Embryonic facial prominence (tissue), 1 donor: ENCODE results near the gene TASOR2.

Source experiments
- DNase-seq: peaks from one replicate; pipeline ENCODE4 v3.0.0-alpha.2; 2016; ENCODE audit errors: extremely low spot score

TASOR2 gene

GRCh38 chr10:5684971-5685763, 529 bp downstream of the TASOR2 start:
- peak; percentile 59 for DNase-seq

DNA sequence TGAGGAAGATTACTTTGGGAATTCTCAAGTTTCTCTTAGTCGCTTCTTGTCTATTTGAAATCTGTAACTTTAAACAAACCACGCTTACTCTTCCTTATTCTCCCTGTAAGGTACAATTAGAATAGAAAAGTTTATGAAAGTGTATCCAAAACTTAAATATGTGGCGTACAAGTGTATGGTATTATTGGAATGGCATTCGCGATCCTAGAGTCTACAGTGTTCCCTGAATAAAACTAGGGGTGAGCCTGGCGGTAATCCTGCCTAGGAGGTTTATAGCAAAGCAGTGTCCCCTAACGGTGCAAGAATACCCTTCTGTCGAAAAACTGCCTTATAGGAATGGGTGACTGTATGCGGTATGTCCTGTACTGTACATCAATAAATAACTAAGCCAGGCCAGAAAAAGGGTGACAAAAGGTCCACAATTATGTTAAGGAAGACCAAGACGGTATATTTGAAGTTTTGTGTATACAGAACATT, 1.2 kb downstream of the TASOR2 start:
- no peak for DNase-seq

GRCh38 chr10:5688587-5688986, 3.9 kb downstream of the TASOR2 start:
- no peak for DNase-seq

DNA sequence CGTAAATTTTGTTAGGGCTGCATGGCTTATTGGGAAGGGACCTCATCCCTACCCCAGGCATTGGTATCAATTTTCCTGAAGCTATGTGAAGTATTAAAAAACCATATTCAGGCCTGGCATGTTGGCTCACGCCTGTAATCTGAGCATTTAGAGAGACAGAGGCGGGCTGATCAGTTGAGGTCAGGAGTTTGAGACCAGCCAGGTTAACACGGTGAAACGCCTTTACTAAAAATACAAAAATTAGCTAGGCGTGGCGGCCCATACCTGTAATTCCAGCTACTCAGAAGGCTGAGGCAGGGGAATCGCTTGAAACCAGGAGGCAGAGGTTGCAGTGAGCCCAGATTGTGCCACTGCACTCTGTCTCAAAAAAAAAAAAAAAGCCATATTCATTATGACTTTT, 7.1 kb downstream of the TASOR2 start:
- DNase-seq: no peak

DNA sequence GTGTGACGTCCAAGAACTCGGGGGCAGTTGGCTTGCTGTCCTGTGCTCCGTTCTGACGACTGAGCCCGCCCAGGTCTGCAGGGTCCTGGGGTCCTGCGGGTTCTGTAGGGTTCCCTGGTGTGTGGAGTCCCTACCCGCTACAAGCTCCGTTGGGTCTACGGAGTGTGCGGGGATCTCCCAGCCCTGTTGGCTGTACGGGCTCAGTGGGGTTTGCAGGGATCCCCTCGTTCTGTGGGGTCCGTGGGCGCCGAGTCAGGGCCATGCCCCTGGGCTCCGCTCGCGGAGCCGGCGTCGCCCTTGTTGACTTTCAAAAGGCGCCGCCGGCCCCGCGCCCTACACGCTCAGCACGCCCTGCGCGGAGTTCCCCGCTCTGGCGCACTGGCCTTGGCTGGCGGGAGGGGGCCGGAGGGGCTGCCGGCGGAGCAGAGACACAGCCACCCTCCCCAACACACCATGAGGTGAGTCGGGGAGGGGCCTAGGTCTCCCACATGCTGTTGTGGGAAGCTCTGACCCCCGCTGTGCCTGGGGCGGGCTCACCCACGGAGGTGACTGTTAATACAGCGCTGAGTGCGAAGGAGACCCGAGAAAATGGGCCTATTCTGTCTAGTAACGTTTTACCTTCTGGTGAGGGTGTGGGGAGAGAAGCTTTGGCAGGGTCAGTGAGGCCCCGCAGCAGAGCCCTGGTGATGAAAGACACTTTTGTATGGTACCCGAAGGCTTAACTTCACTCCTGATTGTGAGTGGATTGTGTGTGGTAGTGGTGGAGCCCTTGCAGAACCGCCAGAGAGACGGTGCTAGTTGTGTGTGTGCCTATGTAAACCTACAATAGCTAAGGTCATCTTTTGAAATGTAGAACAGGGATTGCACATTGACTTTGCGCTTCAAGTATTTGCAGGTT, 8.1 kb downstream of the TASOR2 start:
- DNase-seq: no peak

DNA sequence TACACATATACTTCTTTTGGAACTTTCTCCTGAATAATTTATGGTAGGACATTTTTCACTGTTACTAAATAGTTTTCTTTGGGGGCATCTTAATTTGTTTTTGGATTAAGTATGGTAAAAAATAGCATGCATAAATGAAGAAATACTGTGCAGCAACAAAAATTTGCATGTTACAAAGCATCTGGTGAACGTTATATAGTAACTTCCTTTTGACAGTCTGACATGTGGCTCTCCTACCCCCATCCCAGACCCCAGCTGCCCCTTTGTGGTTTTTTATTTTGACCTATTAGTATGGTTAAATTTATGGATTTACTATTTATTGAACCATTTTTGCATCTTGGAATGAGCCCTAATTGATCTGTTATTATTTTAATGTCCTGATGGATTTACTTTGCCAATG, 9.9 kb downstream of the TASOR2 start:
- DNase-seq: no peak

DNA sequence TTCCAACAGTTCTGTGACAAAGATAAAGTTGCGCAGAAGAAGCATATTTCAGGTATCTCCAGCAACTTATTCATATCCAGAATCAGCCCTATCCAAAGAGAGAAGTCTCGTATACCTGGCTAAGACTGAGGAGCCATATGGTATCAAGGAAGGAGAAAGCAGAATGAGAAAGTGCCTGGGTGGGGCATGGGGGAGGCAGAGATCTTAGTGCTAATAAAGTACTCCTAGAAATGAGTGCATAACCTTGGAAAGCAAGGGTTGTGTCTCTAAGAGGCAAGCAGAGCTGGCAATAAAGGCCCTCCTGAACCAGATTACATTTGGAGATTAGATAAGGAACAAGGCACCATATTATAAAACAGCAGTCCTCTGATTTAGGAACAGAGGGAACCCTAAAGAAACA, 12.7 kb downstream of the TASOR2 start:
- DNase-seq: no peak

GRCh38 chr10:5698062-5698461, 13.4 kb downstream of the TASOR2 start:
- no peak for DNase-seq

- no peak for DNase-seq
Measured at GRCh38 chr10:5708356-5708755, 23.7 kb downstream of the TASOR2 start.

- no peak for DNase-seq
Measured at GRCh38 chr10:5709865-5710264, 25.2 kb downstream of the TASOR2 start.

DNA sequence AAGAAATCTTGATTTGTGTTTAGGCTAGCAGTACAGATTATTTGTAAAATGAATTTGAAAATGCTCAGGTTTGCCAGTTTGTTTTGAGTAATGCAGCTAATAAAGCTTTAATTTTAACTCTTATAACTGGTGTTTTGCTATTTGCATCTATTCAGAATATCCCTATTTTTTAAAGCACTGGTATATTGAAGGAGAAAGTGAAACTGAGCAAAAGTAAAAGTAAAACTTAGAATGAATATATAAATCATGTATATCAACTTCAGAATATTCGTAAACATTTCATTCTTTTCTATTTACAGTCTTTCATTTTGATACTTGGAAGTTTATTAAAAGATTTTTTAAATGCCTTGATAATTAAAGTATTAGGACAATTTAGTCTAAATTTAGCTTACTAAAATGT, 26.2 kb downstream of the TASOR2 start:
- no peak for DNase-seq

DNA sequence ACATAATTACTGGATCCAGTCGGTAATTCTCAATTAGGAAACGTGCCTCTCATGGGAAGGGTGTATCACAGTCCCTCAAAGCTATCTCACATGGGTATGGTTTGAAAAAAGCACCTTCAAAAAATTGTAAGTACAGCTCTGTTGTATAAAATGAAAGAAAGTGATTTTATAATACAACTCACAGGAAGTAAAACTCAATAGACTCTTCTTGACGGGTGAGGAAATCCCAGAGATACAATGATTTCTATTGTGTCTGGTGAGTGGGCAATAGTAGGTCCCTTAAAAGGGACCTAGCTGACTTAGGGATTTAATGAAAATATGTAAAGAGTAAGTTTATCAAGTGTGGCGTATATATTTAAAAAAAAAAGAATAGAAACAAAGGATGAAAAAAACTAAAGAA, 27.0 kb downstream of the TASOR2 start:
- DNase-seq: no peak

- DNase-seq: no peak
Measured at GRCh38 chr10:5719546-5719945, 34.9 kb downstream of the TASOR2 start.

DNA sequence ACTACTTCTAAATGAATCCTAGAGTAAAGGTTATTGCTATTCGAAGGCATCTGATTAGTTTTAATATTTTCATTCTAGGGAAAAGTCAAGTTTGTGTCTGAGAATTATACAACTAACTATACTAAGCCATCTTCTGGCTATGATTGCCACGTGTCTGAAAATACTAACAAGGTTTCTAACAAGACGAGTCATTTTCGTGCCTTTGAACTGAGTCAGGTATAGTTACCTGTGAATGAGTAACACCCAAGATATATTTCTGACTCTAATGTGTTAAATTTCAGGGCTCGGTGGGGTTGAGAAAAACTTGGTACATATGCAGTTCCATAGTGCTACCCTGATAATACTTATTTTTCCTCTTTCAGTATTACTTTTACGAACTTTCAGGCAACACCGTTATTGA, 35.5 kb downstream of the TASOR2 start:
- no peak for DNase-seq

GRCh38 chr10:5723692-5724091, 39.1 kb downstream of the TASOR2 start:
- no peak for DNase-seq

DNA sequence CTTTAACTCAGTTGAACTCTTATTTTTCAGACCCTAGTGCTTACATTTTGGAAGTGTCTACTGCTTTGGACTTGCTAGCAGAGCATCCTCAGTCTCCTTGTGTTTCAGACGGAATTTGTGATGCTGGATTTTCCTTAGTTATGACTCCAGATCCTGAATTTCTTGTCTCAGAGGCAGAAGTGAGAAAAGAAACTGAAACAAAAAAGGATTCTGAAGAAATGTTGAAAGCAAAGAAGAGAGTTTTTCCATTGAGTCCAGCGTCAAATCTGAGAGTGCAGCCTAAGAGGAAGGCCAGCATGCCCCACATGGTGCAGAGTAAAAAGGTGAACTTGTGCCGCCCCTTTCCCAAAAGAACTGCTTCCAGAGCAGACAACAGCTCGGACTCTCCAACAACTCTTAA, 46.1 kb downstream of the TASOR2 start:
- no peak for DNase-seq

DNA sequence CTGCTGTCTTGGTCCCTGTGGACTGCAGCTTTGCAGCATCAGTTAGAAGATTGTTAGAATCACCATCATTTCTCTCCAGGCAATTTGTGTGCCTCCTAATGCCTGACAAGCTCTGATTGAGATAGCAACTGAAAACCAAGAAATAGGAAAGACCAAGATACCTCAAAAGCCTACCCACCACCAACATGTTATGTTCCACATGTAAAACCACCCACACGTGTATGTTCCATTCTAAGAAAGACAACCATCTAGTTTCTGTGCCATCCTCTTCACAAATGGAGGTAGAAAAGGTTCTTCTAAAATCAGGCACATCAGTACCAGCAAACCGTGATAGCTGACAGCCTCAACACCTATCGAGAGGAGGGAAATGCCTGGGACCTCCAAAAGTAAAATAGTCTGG, 46.9 kb downstream of the TASOR2 start:
- no peak for DNase-seq

- DNase-seq: no peak
Measured at GRCh38 chr10:5732141-5732540, 47.5 kb downstream of the TASOR2 start.
